ENCODE results near the gene NTN5. TPM values are rescaled to one million over a fixed set of nuclear protein-coding genes. Genes with fewer than 3 reads are reported as not detected.

NTN5 gene
- total and polyA plus RNA-seq, 2 donors = 0.53 to 0.80 TPM

GRCh38 chr19:48631225-48631624 is 41.6 kb downstream of the NTN5 start:
- Histone ChIP-seq H3K4me1 (ENCODE audit: insufficient read depth) (no peaks in the 10 kb centered on the region), H3K36me3 (ENCODE audit: insufficient read depth) (no peaks in the 10 kb centered on the region), H3K4me3 (ENCODE audit: low read depth, low read length) (no peak overlapping the region), H3K27ac (ENCODE audit: low read depth) (no peak overlapping the region)
- DNase-seq (ENCODE audit: extremely low spot score) = no peak
- 68% methylated on average over 3 of the region's 3 CpGs for WGBS

GRCh38 chr19:48630296-48631063 is 42.3 kb downstream of the NTN5 start:
- 15% methylated on average over 47 of the region's 47 CpGs for WGBS
- Histone ChIP-seq H3K36me3 (ENCODE audit: insufficient read depth) (no peaks in the 10 kb centered on the region), H3K4me1 (ENCODE audit: insufficient read depth) (no peaks in the 10 kb centered on the region), H3K27ac (ENCODE audit: low read depth) (peak overlapping the region; percentile 40), H3K4me3 (ENCODE audit: low read depth, low read length) (no peak overlapping the region)
- DNase-seq (ENCODE audit: extremely low spot score) = no peak

- no peaks in the 10 kb centered on the region for H3K4me1 ChIP-seq (ENCODE audit: insufficient read depth)
- H3K36me3 ChIP-seq (ENCODE audit: insufficient read depth) = no peaks in the 10 kb centered on the region
- no peak for DNase-seq (ENCODE audit: extremely low spot score)
- WGBS = 40% methylated on average over 48 of the region's 48 CpGs
- no peak overlapping the region for H3K4me3 ChIP-seq (ENCODE audit: low read depth, low read length)
- no peak overlapping the region for H3K27ac ChIP-seq (ENCODE audit: low read depth)
Measured at GRCh38 chr19:48629599-48630295, 43.1 kb downstream of the NTN5 start.

- no peaks in the 10 kb centered on the region for H3K4me1 ChIP-seq (ENCODE audit: insufficient read depth)
- H3K27ac ChIP-seq (ENCODE audit: low read depth) = no peak overlapping the region
- H3K36me3 ChIP-seq (ENCODE audit: insufficient read depth) = no peaks in the 10 kb centered on the region
- 85% methylated on average over 22 of the region's 22 CpGs for WGBS
- H3K4me3 ChIP-seq (ENCODE audit: low read depth, low read length) = no peak overlapping the region
- no peak for DNase-seq (ENCODE audit: extremely low spot score)
Measured at GRCh38 chr19:48629297-48629598, 43.6 kb downstream of the NTN5 start.

- no peaks in the 10 kb centered on the region for H3K36me3 ChIP-seq (ENCODE audit: insufficient read depth)
- H3K4me3 ChIP-seq (ENCODE audit: low read depth, low read length) = no peak overlapping the region
- H3K4me1 ChIP-seq (ENCODE audit: insufficient read depth) = no peaks in the 10 kb centered on the region
- WGBS = 83% methylated on average over 34 of the region's 34 CpGs
- no peak overlapping the region for H3K27ac ChIP-seq (ENCODE audit: low read depth)
- no peak for DNase-seq (ENCODE audit: extremely low spot score)
Measured at GRCh38 chr19:48628486-48629296, 44.1 kb downstream of the NTN5 start.

- no peaks in the 10 kb centered on the region for H3K4me1 ChIP-seq (ENCODE audit: insufficient read depth)
- H3K36me3 ChIP-seq (ENCODE audit: insufficient read depth) = no peaks in the 10 kb centered on the region
- WGBS = 83% methylated on average over 17 of the region's 17 CpGs
- DNase-seq (ENCODE audit: extremely low spot score) = no peak
- no peak overlapping the region for H3K27ac ChIP-seq (ENCODE audit: low read depth)
- no peak overlapping the region for H3K4me3 ChIP-seq (ENCODE audit: low read depth, low read length)
Measured at GRCh38 chr19:48627865-48628314, 44.9 kb downstream of the NTN5 start.

- H3K27ac ChIP-seq (ENCODE audit: low read depth) = no peak overlapping the region
- DNase-seq (ENCODE audit: extremely low spot score) = no peak
- H3K36me3 ChIP-seq (ENCODE audit: insufficient read depth) = no peaks in the 10 kb centered on the region
- H3K4me3 ChIP-seq (ENCODE audit: low read depth, low read length) = no peak overlapping the region
- 75% methylated on average over 6 of the region's 6 CpGs for WGBS
- no peaks in the 10 kb centered on the region for H3K4me1 ChIP-seq (ENCODE audit: insufficient read depth)
Measured at GRCh38 chr19:48627201-48627864, 45.5 kb downstream of the NTN5 start.

GRCh38 chr19:48625891-48626327 is 46.9 kb downstream of the NTN5 start:
- H3K36me3 ChIP-seq (ENCODE audit: insufficient read depth) = no peaks in the 10 kb centered on the region

GRCh38 chr19:48624791-48625723 is 47.8 kb downstream of the NTN5 start:
- no peak for DNase-seq (ENCODE audit: extremely low spot score)
- 53% methylated on average over 24 of the region's 24 CpGs for WGBS
- H3K27ac ChIP-seq (ENCODE audit: low read depth) = no peak overlapping the region

More at GRCh38 chr19:48625891-48626327, 46.9 kb downstream of the NTN5 start:
- no peak for DNase-seq (ENCODE audit: extremely low spot score)
- no peak overlapping the region for H3K27ac ChIP-seq (ENCODE audit: low read depth)
- H3K4me1 ChIP-seq (ENCODE audit: insufficient read depth) = no peaks in the 10 kb centered on the region
- WGBS = 92% methylated on average over 30 of the region's 30 CpGs
- no peak overlapping the region for H3K4me3 ChIP-seq (ENCODE audit: low read depth, low read length)

GRCh38 chr19:48624067-48624594 is 48.7 kb downstream of the NTN5 start:
- under 1% methylated on average over 40 of the region's 40 CpGs for WGBS
- Histone ChIP-seq H3K4me3 (ENCODE audit: low read depth, low read length) (peak overlapping the region; percentile 38), H3K36me3 (ENCODE audit: insufficient read depth) (no peaks in the 10 kb centered on the region), H3K4me1 (ENCODE audit: insufficient read depth) (no peaks in the 10 kb centered on the region), H3K27ac (ENCODE audit: low read depth) (peak overlapping the region; percentile 74)
- peak; percentile 89 for DNase-seq (ENCODE audit: extremely low spot score)

More at GRCh38 chr19:48624791-48625723, 47.8 kb downstream of the NTN5 start:
- H3K4me1 ChIP-seq (ENCODE audit: insufficient read depth) = no peaks in the 10 kb centered on the region
- H3K36me3 ChIP-seq (ENCODE audit: insufficient read depth) = no peaks in the 10 kb centered on the region
- peak overlapping the region; percentile 38 for H3K4me3 ChIP-seq (ENCODE audit: low read depth, low read length)

GRCh38 chr19:48623556-48624066 is 49.2 kb downstream of the NTN5 start:
- no peak overlapping the region for H3K4me3 ChIP-seq (ENCODE audit: low read depth, low read length)
- WGBS = 10% methylated on average over 8 of the region's 8 CpGs
- no peak for DNase-seq (ENCODE audit: extremely low spot score)
- no peaks in the 10 kb centered on the region for H3K4me1 ChIP-seq (ENCODE audit: insufficient read depth)
- H3K36me3 ChIP-seq (ENCODE audit: insufficient read depth) = no peaks in the 10 kb centered on the region
- peak overlapping the region; percentile 74 for H3K27ac ChIP-seq (ENCODE audit: low read depth)
